GM18951 (cell line): ENCODE measurements around the gene TRPM1.

Experiments used
- POLR2A ChIP-seq: IDR thresholded peaks from 4 replicates; pipeline ENCODE4 v1.6.1; 2011; ENCODE audit warnings: mild to moderate bottlenecking; ENCODE audit not compliant: insufficient read length, insufficient read depth; ENCODE audit errors: extremely low read depth
- in situ Hi-C: fragments of 300-500 bp; cut with MboI; formaldehyde crosslinking; loops from one replicate; pipeline ENCODE4 v1.12.0; 2022; ENCODE audit warnings: low sequenced_read_pairs, mixed read lengths, inconsistent platforms; ENCODE audit not compliant: unreplicated experiment

Gene TRPM1

DNA sequence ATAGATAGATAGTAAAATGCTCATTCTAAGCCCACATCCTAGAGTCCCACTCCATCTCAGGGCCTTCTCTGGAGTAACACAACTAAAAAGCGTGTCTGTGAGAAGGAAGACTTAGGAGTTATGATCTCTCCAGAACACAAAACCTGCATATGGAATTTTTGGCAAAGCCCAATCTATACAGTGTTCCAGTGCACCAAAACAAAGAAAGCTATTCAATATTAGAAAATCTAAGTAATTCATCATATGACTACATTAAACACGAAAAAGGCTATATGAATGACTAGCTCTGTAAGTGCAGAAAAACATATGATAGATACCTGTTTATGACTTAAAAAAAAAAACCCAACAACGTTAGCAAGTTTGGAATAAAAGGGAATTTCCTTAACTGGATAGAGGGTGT is 137.8 kb downstream of the TRPM1 start:
- TF ChIP-seq POLR2A: no peak
- in situ Hi-C loops: no loop called here

DNA sequence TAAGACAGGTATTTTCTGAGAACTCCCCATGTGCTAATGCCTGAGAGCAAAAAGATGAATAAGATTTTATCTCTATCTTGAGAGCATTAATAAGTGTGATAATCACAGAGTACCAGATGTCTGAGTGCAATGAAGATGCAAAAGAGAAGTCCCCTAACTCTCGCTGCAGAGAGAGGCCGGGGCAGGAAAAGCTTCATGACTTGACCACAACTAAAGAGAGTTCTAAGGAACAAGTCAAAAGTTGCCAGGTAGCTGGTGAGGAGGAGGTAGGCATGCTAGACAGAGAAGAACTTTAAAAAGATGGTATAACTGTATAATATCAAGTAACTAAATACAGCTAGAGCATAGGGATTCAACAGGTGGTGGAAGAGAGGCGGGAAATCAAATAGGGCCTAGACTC is 138.9 kb downstream of the TRPM1 start:
- in situ Hi-C loops: no loop called here

DNA sequence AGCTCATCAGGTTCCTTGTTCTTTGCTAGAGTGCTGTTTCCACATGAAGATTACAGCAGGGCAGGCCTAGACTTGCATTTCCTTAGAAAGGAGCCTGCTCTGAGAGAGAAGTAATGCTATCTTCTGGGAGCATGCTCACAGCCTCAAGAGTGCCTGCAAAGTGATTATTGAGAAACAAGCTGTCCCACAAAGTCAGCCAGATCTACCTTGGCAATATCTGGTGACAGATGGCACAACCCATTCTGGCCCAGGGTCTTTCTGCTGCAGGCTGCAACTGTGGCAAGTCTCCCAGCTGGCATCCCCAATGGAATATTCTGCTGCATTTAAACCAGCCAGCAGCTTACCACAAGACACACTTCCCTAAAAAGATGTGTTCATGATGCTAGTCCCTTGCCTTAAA is 139.4 kb downstream of the TRPM1 start:
- in situ Hi-C loops: no loop called here
- no peak for TF ChIP-seq POLR2A

More for the DNA sequence above, 138.9 kb downstream of the TRPM1 start:
- TF ChIP-seq POLR2A: no peak

DNA sequence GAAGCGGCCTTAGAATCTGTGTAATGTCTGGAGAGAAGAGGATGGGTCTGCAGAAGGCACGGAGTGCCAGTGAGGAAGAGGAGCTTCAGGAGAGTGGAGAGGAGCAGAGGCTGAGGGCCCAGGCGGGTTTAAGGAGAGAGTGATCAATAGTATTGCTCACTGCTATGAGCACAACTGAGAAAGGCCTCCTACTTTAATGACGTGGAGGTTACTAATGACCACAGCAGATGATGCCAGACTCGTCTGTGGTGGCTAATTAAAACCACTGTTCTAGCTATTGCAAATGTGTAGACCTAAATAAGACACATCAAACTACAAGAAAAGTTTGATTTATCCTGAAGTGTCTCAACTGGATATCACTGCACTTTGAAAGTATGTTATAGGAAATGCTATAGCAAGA is 143.3 kb downstream of the TRPM1 start:
- no peak for TF ChIP-seq POLR2A
- in situ Hi-C loops: no loop called here

DNA sequence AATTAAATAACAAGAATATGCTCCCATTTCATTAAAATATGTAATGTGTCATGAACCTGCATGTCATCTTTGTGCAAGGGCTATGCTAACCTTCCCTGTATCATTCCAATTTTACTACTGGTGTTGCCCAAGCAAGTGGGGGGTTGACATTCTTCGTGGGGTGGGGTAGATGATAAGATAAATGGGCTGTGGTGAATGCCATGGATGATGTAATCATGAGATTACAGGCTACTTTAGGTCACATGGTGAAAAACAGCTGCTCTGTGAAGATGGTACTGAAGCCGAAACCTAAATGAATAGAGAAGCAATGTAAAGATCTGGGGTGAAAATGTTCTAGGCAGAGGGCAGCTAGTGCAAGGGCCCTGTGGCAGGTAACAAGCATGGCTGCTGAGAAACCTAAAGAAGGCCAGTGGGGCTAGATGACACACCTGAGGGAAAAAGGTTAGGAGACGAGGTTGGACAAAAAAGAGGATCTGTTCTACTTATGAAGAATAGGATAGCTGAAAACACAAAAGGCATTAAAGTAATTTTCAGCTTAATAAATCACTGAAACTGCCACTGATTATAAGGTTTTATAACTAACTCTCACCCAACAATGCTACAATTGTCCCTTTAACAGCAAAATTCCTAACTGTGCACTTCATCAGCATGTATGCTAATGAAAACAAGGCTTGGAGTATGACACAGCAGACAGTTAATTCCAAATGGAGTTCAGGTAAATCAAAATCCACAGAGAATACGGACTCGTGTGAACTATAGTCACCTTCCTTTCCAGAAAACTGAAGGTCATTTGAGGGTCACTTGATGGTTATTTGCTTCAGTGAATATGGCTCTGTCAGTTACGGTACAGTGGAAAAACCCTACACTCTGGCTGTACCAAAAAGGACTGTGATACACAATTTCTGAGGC is 145.1 kb downstream of the TRPM1 start:
- in situ Hi-C loops: no loop called here
- TF ChIP-seq POLR2A: no peak

DNA sequence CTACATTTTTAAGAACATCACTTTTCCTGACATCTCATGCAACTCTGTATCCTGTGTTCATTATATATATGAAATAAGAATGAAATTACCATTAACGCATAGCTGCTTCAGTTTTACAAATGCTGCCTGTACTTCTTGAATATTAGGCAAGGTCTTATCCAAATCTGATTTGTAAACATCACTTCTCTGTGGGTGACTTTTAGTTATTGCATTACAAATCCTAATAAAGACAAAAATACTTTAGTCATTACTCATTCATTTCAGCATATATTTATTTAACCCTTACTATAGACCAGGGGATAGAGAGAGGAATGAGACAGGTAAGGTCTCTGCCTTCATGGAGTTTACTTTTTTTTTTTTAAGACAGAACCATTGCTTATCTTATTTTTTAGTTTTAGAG is 146.9 kb downstream of the TRPM1 start:
- TF ChIP-seq POLR2A: no peak
- in situ Hi-C loops: no loop called here

DNA sequence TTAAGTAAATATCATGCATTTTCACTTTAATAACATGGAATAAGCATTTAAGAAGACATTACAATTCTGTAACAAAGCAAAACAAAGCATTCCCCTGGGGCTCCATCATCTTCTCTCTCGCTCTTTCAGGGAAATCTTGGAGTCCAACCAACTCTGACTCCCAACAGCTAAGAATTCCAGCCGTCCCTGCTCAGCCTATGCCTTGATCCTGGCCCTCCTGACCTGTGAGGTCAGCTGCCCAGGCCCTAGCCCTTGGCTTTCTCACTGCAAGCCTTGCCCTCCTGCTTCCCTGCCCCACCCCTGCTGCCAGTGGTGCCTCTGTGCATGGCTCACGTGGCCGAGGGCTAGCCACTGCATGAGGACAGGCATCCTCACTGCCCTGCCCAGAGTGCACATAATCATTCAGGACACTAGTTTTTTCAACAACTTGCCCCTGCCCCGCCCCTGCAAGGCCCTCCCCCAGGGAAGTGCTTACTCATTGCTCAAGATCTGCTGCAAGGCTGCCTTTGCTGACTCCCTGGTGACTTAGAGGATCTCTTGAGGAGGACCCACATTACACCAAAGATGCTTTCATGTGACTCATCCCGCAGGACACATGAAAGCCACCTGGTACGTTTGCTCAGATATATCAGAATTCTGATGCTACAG is 147.7 kb downstream of the TRPM1 start:
- TF ChIP-seq POLR2A: no peak
- in situ Hi-C loops: no loop called here

DNA sequence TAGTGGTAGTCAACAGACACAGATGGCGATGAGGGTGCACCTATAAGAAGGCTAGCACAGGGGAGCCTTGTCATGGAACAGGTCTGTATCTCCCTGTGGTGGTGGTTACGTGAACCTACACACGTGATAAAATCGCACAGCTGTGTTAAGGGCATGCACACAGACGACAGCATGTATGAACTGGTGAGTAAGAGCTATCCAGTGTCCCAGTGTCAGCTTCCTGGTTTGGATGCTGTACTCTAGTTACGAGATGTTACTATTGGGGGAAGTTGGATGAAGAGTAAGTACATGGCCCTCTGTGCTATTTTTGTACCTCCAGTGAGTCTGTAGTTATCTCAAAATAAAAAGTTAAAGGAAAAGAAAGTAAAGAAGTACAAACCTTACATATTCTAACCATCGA is 148.3 kb downstream of the TRPM1 start:
- no peak for TF ChIP-seq POLR2A

More for the DNA sequence above, 148.3 kb downstream of the TRPM1 start:
- in situ Hi-C loops: no loop called here
